Activated CD4-positive, alpha-beta T cell treated with anti-CD3 and anti-CD28 coated beads, Interleukin-2, amount 50 U/mL, for 16 hours (primary cell): ENCODE measurements around the gene DOCK2.
"Not testable (repeated sequence)": the region's sequence is repeated elsewhere in the genome, so short reads cannot be mapped to it uniquely, and the experiment has no call there.

Experiments
- DNase-seq: peaks from one replicate; pipeline ENCODE4 v3.0.0-alpha.2; 2020

DOCK2 gene

DNA sequence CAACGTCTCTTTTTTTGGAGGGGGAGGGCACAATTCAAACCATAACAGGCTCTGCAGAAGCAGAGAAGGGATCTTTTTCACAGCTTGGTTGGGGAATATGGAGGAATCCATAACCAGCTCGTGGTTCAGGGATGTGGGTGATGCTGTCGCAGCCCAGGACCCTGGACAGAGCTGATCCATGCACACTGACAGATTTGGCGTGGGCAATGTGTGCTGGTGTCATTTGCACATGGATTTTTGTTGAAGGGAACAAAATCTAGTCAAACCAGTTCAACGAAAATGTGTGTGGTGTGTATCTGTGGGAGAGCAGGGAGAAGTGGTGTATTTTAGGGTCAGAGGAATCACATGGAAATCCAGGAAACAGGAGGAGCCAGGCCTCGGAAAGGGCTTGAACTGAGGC is 4.2 kb downstream of the DOCK2 start:
- DNase-seq = no peak

DNA sequence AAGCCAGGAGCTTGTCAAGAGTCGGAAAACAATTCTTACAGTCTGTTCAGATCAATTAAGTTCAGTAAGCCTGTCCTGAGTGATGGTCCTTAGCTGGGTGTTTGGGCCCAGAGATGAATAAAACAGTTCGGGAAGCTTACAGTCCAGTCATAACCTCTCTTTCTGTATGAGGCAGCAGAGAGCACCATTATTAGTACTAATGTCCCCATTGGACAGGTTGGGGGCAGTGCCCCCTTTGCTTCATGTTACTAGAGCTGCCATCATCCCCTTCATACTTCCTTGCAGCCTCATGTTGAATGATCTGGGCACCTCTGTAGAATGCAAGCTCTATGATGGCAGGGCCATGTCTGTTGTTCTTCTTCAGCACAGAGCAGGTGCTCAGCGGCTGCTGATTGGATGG is 9.8 kb downstream of the DOCK2 start:
- peak; percentile 42 for DNase-seq

GRCh38 chr5:169647566-169647965 is 10.5 kb downstream of the DOCK2 start:
- no peak for DNase-seq

- DNase-seq = no peak
Measured at GRCh38 chr5:169648725-169649310, 11.7 kb downstream of the DOCK2 start.

DNA sequence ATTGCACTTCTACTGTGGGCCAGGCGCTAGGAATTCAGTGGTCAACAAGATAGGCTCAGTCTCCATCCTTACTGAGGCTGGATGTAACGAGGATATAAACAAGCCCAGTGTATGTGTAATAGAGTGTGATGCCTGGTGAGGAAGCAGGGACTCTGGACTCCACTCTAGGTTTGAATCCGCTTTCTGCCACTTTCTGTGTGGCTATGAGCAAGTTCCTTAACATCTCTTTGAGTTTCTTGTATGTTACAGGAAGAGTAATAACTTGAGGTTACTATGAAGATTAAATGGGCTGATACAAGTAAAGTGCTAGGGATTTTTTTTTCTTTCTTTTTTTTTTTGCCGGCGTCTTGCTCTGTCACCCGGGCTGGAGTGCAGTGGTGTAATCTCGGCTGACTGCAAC is 12.4 kb downstream of the DOCK2 start:
- DNase-seq = peak; percentile 84

DNA sequence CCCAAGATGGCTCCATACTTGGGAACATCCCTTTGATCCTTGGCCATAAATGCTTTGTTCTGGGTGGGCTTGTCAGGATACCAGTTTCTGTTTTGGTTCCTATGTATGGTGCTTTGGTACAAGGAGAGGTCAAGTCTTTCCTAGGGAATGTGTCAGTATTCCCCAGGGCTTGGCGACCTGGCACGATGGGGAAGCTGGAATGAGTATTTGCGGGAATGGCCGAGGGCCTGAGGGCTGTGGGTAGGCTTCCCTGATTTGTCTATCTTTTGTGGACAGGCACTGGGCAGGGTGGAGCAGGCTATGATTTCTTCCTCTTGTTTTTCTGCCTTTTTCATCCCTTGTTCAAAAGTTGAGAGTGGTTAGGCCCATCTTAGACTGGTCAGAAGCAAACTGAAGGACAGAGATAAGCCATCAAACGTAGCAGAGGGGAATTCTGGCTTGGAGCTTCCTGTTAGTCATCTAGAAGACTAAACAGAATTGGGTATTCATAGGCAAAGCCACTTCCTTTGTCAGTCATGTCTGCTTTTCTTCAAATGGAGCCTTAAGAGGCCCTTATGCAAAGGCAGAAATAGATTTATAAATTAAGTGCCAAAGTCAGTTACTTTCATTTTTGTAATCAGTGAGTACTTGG is 13.7 kb downstream of the DOCK2 start:
- DNase-seq = peak; percentile 85

DNA sequence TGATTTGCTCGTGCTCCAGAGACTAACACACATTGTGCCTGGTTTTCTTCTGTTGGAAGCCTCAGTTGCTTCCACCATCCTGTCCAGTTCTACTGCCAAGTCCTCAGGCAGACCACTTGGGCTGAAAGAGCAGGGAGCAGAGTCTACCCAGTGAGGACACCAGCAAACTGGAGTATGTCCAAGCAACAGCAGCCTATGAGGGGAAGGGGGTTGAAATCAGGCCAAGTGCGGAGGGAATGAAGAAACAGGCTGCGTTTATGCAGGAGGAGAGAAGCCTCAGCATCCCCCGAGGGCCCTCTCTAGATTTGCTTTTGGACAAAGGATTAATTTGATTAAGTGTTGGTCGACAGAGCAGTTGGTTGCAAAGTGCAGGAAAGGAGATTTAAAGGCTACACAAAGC is 14.5 kb downstream of the DOCK2 start:
- no peak for DNase-seq

DNA sequence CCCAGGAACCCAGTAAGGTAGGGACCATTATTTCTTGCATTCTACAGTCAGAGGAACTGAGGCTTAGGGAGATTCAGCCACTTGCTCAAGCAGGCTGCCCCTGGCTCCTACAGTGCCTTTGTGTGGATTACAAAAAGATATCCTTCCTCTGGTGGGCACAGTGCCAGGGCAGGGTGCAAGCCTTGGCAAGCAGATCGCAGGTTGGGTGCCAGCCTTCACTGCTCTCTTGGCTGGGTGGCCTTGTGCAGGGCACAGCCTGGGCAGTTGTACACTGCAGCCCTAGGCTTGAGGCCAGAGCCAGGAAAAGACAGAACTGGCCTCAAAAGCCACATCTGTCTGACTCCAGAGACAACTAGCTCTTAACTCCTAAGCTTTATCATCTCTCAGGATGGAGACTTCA is 15.0 kb downstream of the DOCK2 start:
- DNase-seq = no peak

GRCh38 chr5:169653091-169653490 is 16.0 kb downstream of the DOCK2 start:
- no peak for DNase-seq

DNA sequence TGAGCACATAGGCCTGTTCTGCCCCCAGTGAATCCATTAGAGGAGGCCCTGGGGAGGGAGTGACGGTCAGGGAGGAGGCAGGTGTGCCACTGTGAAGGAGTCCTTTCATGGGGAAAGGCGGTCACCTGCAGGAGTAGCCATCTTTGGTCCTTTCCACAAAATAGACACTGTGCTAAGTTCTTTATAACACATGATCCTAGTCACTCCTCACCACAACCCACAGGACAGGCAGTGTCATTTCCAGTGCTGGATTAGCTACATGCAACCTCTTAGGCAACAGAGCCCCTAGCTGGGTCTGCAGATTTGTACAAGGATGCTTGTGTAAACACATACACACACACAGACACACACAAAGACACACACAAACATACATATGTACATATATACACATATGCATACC is 18.3 kb downstream of the DOCK2 start:
- DNase-seq = peak; percentile 61

- peak; percentile 92 for DNase-seq
Measured at GRCh38 chr5:169656125-169656901, 19.2 kb downstream of the DOCK2 start.

DNA sequence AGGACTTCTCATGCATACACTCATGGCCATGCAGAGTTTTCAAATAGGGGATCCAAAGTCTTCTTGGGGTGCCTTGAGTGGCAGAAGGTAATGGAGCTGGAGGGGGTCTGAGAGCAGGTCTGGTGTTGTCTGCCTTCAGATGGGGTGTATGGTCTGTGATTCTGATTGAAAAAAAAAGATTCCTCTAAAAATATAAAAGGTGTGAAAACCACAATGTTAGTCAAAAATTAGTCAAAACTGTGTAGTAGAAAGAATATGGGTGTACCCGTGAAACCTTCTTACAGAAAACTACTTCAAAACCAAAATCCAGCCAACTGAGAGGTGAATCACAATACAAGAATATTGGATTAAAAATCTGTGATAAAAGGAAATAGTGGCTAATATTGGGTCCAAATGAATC is 20.1 kb downstream of the DOCK2 start:
- peak; percentile 77 for DNase-seq

DNA sequence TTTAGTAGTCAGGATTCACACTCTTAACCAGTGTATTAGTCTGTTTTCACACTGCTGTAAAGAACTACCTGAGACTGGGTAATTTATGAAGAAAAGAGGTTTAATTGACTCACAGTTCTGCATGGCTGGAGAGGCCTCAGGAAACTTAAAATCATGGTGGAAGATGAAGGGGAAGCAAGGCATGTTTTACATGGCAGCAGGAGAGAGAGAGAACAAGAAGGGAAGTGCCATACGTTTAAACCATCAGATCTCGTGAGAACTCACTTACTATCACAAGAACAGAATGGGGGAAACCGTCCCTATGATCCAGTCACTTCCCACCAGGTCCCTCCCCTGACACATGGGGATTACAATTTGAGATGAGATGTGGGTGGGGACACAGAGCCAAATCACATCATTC is 25.4 kb downstream of the DOCK2 start:
- not testable (repeated sequence) for DNase-seq

DNA sequence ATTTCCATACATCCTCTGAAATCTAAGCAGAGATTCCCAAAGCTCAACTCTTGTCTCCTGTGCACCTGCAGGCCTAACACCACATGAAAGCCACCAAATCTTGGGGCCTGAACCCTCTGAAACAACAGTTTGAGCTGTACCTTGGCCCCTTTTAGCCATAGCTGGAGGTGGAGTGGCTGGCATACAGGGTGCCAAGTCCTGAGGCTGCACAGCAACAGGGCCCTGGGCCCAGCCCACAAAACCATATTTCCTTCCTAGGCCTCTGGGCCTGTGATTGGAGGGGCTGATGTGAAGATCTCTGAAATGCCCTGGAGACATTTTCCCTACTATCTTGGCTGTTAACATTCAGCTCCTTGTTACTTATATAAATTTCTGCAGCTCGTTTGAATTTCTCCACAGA is 26.5 kb downstream of the DOCK2 start:
- no peak for DNase-seq

DNA sequence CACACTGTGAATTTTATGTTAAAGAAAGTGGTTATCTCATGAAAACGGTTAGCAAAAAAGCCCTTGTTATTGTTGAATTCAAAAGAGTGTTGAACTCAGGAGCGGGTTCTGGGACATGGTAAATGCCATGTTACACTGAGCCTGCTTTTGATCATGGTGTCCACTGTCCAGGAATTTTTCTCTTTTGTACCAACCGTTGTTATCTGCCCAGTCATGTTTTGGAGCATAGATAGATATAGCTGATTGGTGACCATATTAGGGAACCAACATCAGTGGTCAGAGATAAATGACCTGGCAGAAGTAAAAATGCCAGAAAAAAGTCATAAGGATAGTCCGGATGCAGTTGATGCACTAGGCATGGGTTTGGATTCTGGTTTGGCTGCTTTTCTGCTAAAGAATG is 29.3 kb downstream of the DOCK2 start:
- DNase-seq = no peak

GRCh38 chr5:169667896-169668674 is 31.0 kb downstream of the DOCK2 start:
- DNase-seq = no peak

DNA sequence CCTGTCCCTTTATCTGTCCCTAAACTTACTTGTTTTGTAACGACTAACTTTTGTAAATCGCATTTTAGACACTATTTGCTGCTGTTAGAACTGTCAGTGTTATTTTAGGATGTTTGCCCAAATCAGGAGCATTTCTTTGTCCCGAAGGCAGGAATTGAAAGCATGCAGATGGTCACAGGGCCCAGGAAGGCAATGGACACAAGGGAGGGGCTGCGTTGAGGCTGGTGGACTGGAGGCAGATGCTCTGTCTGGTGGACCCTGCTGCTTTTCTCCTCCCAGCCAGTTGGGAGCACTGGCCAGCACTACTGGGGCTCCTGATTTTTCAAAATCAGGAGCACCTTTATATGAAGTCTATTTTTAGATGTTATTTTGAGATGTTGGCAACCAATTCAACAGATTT is 31.7 kb downstream of the DOCK2 start:
- no peak for DNase-seq

DNA sequence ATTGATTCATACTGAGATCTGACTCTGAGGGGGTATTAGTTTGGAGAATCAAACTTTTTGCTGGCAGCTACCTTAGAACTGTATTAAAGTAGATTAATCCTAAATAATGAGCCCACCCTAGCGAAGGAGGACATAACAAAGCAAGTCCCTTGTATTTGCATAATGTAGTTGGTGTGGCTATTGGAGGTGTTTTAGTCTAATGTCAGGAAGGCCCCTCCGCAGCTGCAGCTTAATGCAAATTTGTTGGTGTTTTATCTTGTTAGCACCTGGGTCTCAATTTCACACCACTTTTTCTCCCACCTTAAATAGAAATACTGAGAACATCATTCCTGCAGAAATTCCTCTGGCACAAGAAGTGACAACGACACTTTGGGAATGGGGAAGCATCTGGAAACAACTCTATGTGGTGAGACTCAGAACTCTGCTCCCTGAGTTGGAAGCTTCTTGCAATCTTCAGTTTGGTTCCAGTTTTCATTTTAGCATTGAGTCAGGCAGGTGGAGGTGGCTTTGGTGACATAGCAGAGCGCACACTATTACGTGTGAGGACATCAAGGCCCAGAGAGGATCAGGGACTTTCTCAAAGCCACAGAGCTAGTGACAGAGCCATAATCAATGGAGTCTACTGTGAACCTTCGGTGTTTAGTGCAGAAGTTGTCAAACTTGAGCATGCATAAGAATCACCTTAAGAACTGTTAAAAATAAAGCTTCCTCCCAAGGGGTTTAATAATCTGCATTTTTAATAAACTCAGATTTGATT is 33.9 kb downstream of the DOCK2 start:
- DNase-seq = peak; percentile 54

DNA sequence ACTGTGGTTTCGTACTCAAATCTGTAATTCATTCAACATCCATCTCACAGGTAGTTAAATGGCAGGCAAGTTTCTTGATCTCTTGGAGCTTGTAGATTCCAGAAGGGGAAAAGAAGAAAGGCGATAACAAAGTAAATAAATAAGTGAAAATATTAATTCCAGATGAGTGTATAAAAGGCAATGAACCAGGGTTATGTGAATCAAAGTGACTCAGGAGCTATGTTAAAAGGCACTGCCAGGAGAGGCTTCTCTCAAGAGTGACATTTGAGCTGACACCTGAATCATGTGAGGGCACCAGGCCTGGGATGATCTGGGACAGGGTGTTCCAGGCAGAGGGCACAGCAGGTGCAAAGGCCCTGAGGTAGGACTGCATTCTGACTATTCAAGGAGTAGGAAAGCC is 45.0 kb downstream of the DOCK2 start:
- no peak for DNase-seq

DNA sequence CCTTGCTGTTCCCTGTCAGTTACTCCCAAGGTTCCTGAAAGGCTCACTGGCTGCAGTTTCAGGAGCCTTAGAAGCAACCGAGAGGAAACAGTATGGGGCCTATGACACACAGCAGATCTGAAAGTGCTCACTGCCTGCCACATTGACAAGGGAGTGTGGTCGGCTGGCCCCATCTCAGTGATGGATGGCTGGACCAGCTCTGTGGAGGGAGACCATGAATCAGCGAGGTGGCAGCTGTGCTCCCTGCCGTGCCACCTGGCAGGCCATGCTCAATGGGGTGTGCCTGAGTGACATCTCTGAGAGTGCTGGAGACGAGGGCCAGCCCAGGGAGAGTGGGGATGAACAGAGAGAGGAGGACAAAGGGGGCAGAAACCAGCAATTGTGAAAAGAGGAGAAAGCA is 49.1 kb downstream of the DOCK2 start:
- DNase-seq = no peak

GRCh38 chr5:169688106-169688505 is 51.0 kb downstream of the DOCK2 start:
- no peak for DNase-seq

- no peak for DNase-seq
Measured at GRCh38 chr5:169691471-169691870, 54.4 kb downstream of the DOCK2 start.

DNA sequence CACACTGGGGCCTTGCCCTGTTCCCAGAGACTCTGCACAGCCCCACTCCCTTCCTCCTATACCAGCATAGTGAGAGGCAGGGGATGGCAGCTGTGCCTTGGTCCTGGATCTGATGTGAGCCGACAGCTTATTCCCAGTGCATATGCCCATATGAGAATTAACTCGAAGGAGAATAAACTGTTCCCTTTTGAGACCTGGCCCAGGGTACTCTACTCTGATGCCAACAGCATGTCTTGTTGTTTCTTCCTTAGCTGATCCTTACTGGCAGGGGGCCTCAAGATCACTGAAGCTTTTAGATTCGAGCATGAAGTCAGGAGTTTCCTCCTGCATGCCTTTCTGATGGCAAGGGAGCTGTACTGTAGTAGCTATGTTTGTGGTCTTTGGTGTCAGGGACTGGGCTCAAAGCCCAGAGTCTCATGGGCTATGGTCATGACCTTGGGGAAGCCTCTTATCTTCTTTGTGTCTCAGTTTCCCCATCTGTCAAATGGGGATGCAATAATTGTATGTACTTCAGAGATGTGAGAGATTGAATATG is 57.1 kb downstream of the DOCK2 start:
- DNase-seq = no peak
